Mesenchymal stem cell (in vitro differentiated cells and primary cell): ENCODE measurements around the gene CMC1.
A peak's percentile ranks its signal among the peaks of the same experiment; 100 is the strongest.

Experiments
- DNase-seq: peaks from one replicate; pipeline ENCODE4 v3.0.0-alpha.2; 2013
- H2AFZ ChIP-seq: one replicate; pipeline ENCODE4 v1.6.1; 2013; ENCODE audit warnings: low read depth, mild to moderate bottlenecking, control low read depth, inconsistent platforms, low read length, moderate library complexity
- H2AK5ac ChIP-seq: 2 replicates; pipeline ENCODE4 v1.6.1; 2013; ENCODE audit warnings: low read length, moderate library complexity, mild to moderate bottlenecking, inconsistent platforms; ENCODE audit not compliant: severe bottlenecking
- H2BK120ac ChIP-seq: one replicate; pipeline ENCODE4 v1.6.1; 2013; ENCODE audit warnings: low read depth, mild to moderate bottlenecking, inconsistent platforms, low read length, moderate library complexity
- H2BK12ac ChIP-seq, 2 experiments: one replicate each; pipeline ENCODE4 v1.6.1; 2013; ENCODE audit warnings: inconsistent platforms in 2 of 2, low read length in 2 of 2, mild to moderate bottlenecking in 2 of 2, moderate library complexity in 2 of 2, control low read depth in 1 of 2
- H2BK15ac ChIP-seq: one replicate; pipeline ENCODE4 v1.6.1; 2013; ENCODE audit warnings: mild to moderate bottlenecking, low read depth, inconsistent platforms; ENCODE audit not compliant: poor library complexity, severe bottlenecking
- H2BK5ac ChIP-seq: 2 replicates; pipeline ENCODE4 v1.6.1; 2013; ENCODE audit warnings: low read depth, mild to moderate bottlenecking, low read length, control low read depth, inconsistent platforms; ENCODE audit not compliant: poor library complexity, severe bottlenecking
- H3K14ac ChIP-seq, 2 experiments: one replicate each; pipeline ENCODE4 v1.6.1; 2013; ENCODE audit warnings: inconsistent platforms in 2 of 2, low read length in 2 of 2, control low read depth in 1 of 2, mild to moderate bottlenecking in 1 of 2, moderate library complexity in 1 of 2
- H3K18ac ChIP-seq, 2 experiments: one replicate each; pipeline ENCODE4 v1.6.1; 2013; ENCODE audit warnings: inconsistent platforms in 2 of 2, low read length in 2 of 2, control low read depth in 1 of 2, low read depth in 1 of 2, mild to moderate bottlenecking in 1 of 2
- H3K23ac ChIP-seq, 2 experiments: one replicate each; pipeline ENCODE4 v1.6.1; 2013; ENCODE audit warnings: inconsistent platforms in 2 of 2, low read length in 2 of 2, mild to moderate bottlenecking in 2 of 2, moderate library complexity in 2 of 2, control low read depth in 1 of 2
- H3K27ac ChIP-seq: 2 replicates; pipeline ENCODE4 v1.5.1; 2013; ENCODE audit warnings: mild to moderate bottlenecking, moderate library complexity, low read length, control low read depth, inconsistent platforms; ENCODE audit not compliant: poor library complexity, severe bottlenecking
- H3K27me3 ChIP-seq, 2 experiments: 2 replicates each; pipeline versions ENCODE4 v1.6.1 to v1.7.0; 2013; ENCODE audit warnings: low read length in 2 of 2, mild to moderate bottlenecking in 2 of 2, moderate library complexity in 2 of 2, control low read depth in 1 of 2, inconsistent platforms in 1 of 2; ENCODE audit not compliant: control insufficient read depth in 1 of 2, insufficient read depth in 1 of 2
- H3K36me3 ChIP-seq, 2 experiments: 2 replicates each; pipeline versions ENCODE4 v1.6.1 to v1.7.0; 2013; ENCODE audit warnings: low read length in 2 of 2, control low read depth in 1 of 2, inconsistent platforms in 1 of 2, low read depth in 1 of 2, mild to moderate bottlenecking in 1 of 2; ENCODE audit not compliant: insufficient read depth in 2 of 2, control insufficient read depth in 1 of 2
- H3K4ac ChIP-seq, 2 experiments: one replicate each; pipeline ENCODE4 v1.6.1; 2013; ENCODE audit warnings: inconsistent platforms in 2 of 2, low read length in 2 of 2, mild to moderate bottlenecking in 2 of 2, moderate library complexity in 2 of 2, control low read depth in 1 of 2, low read depth in 1 of 2
- H3K4me1 ChIP-seq: 2 replicates; pipeline ENCODE4 v1.6.1; 2013; ENCODE audit warnings: low read depth, low read length, control low read depth; ENCODE audit not compliant: control insufficient read depth, insufficient read depth
- H3K4me2 ChIP-seq: 2 replicates; pipeline ENCODE4 v1.6.1; 2013; ENCODE audit warnings: low read length, mild to moderate bottlenecking, inconsistent platforms; ENCODE audit not compliant: poor library complexity, severe bottlenecking
- H3K4me3 ChIP-seq, 2 experiments: 2 replicates each; pipeline versions ENCODE4 v1.5.1 to v1.7.0; 2013; ENCODE audit warnings: low read length in 2 of 2, mild to moderate bottlenecking in 2 of 2, control low read depth in 1 of 2, low read depth in 1 of 2; ENCODE audit not compliant: insufficient read depth in 1 of 2
- H3K79me1 ChIP-seq: replicated peaks from 2 replicates; pipeline ENCODE4 v1.6.1; 2013; ENCODE audit warnings: mild to moderate bottlenecking, control low read depth, low read length, inconsistent platforms; ENCODE audit not compliant: poor library complexity, severe bottlenecking
- H3K9ac ChIP-seq: 2 replicates; pipeline ENCODE4 v1.7.0; 2013; ENCODE audit warnings: mild to moderate bottlenecking, low read length, moderate library complexity
- H3K9me3 ChIP-seq: 2 replicates; pipeline ENCODE4 v1.7.0; 2013; ENCODE audit warnings: mild to moderate bottlenecking, low read length; ENCODE audit not compliant: control insufficient read depth
- H4K8ac ChIP-seq: one replicate; pipeline ENCODE4 v1.6.1; 2013; ENCODE audit warnings: inconsistent platforms, mild to moderate bottlenecking, low read length, moderate library complexity
- H4K91ac ChIP-seq: one replicate; pipeline ENCODE4 v1.6.1; 2013; ENCODE audit warnings: mild to moderate bottlenecking, low read length, inconsistent platforms
- WGBS: methylation state at CpG from one replicate; pipeline ENCODE4 v1.1.7; 2013; ENCODE audit warnings: mixed read lengths; 5-methylcytosine and 5-hydroxymethylcytosine counted together

The CMC1 gene

DNA sequence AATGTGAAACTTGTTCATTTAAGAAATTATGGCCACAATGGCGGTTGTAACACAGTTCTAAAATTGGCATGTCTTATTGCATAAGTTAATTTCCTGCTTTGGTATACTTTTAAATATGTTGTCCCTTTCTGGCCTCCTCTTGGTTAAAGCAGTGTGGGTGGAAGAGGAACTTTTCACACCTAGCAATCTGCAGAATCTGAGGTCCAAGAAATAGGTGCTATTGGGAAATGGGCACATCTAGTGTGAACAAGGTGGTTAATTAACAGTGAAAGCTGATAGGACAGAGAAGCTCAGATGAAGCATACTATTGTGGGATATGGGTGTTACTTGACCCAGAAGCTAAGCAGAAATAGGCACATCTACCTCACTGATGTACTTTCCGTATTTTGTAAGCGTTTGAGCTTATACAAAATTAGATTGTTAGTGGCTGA, 10.6 kb downstream of the CMC1 start:
- H2AFZ ChIP-seq: no peak overlapping the region
- H2BK15ac ChIP-seq: no peak overlapping the region
- no peak overlapping the region for H3K9ac ChIP-seq
- H3K36me3 ChIP-seq: peaks cover 0 to 2% of the 10 kb centered on the region in 2 experiments
- H2BK120ac ChIP-seq: no peak overlapping the region
- no peak overlapping the region for H2BK12ac ChIP-seq
- no peak overlapping the region for H3K4me3 ChIP-seq
- H4K91ac ChIP-seq: no peak overlapping the region
- no peak overlapping the region for H3K23ac ChIP-seq
- peaks cover 29% of the 10 kb centered on the region for H3K79me1 ChIP-seq
- H3K18ac ChIP-seq: peak overlapping the region in 1 of 2 experiments; percentile 6
- no peak overlapping the region for H3K4ac ChIP-seq
- H3K14ac ChIP-seq: no peak overlapping the region
- H3K27ac ChIP-seq: no peak overlapping the region
- H3K4me2 ChIP-seq: no peak overlapping the region
- no peaks in the 10 kb centered on the region for H3K27me3 ChIP-seq
- no peak overlapping the region for H4K8ac ChIP-seq
- H3K4me1 ChIP-seq: no peaks in the 10 kb centered on the region
- DNase-seq: no peak
- no peak overlapping the region for H2BK5ac ChIP-seq
- no peaks in the 10 kb centered on the region for H3K9me3 ChIP-seq
- no peak overlapping the region for H2AK5ac ChIP-seq
- WGBS: 96% methylated on average over 3 of the region's 3 CpGs

DNA sequence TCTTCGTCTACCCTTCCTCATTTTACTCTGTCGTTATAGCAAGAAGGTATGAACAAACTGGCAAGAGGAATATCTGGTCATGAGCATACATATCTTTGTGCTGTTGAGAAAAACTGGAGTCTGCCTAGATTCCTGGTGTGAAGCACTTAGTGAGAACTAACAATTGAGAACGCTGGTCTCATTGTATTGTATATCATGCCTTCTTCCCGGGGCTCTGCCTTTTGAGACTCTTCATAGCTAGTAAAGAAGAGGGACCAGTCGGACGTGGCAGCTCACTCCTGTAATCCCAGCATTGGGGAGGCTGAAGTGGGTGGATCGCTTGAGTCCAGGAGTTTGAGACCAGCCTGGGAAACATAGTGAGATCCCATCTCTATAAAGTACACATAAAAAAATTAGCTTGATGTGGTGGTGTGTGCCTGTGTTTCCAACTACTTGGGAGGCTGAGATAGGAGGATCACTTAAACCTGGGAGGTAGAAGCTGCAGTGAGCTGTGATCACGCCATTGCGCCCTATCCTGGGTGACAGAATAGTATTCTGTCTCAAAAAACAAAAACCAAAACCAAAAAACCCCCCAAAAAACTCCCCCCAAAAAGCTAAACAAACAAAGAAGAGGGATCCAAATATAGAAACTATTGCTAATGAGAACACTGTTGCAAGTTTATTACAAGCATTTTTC, 11.8 kb downstream of the CMC1 start:
- Histone ChIP-seq H3K4ac (no peak overlapping the region), H3K27me3 (no peaks in the 10 kb centered on the region), H3K4me2 (no peak overlapping the region), H3K4me1 (no peaks in the 10 kb centered on the region), H3K27ac (no peak overlapping the region), H2BK12ac (no peak overlapping the region), H3K4me3 (no peak overlapping the region), H2AK5ac (no peak overlapping the region), H3K79me1 (peaks cover 26% of the 10 kb centered on the region), H3K23ac (no peak overlapping the region), H3K9me3 (no peaks in the 10 kb centered on the region), H4K91ac (no peak overlapping the region), H2BK5ac (no peak overlapping the region), H2BK15ac (no peak overlapping the region), H3K14ac (no peak overlapping the region), H3K36me3 (peaks cover 0 to 2% of the 10 kb centered on the region in 2 experiments), H3K9ac (no peak overlapping the region), H3K18ac (no peak overlapping the region), H2BK120ac (no peak overlapping the region), H2AFZ (no peak overlapping the region), H4K8ac (no peak overlapping the region)
- no peak for DNase-seq
- WGBS: 77% methylated on average over 5 of the region's 9 CpGs

- no peak for DNase-seq
- no peak overlapping the region for H3K27ac ChIP-seq
- no peak overlapping the region for H2BK5ac ChIP-seq
- no peaks in the 10 kb centered on the region for H3K9me3 ChIP-seq
- no peak overlapping the region for H2BK120ac ChIP-seq
- no peak overlapping the region for H3K9ac ChIP-seq
- no peak overlapping the region for H3K4me2 ChIP-seq
- H2BK12ac ChIP-seq: no peak overlapping the region
- H3K23ac ChIP-seq: no peak overlapping the region
- H3K4me1 ChIP-seq: no peaks in the 10 kb centered on the region
- no peak overlapping the region for H2AFZ ChIP-seq
- no peak overlapping the region for H3K4me3 ChIP-seq
- no peaks in the 10 kb centered on the region for H3K27me3 ChIP-seq
- H4K91ac ChIP-seq: no peak overlapping the region
- H3K4ac ChIP-seq: no peak overlapping the region
- H4K8ac ChIP-seq: no peak overlapping the region
- no peak overlapping the region for H2BK15ac ChIP-seq
- H3K18ac ChIP-seq: no peak overlapping the region
- no peak overlapping the region for H3K14ac ChIP-seq
- peaks cover 6% of the 10 kb centered on the region for H3K79me1 ChIP-seq
- peaks cover 0 to 16% of the 10 kb centered on the region in 2 experiments for H3K36me3 ChIP-seq
- no peak overlapping the region for H2AK5ac ChIP-seq
Measured at GRCh38 chr3:28262001-28262400, 20.6 kb downstream of the CMC1 start.

GRCh38 chr3:28265641-28266040, 24.2 kb downstream of the CMC1 start:
- no peak overlapping the region for H3K4me2 ChIP-seq
- no peak overlapping the region for H2BK5ac ChIP-seq
- H3K27me3 ChIP-seq: no peaks in the 10 kb centered on the region
- no peaks in the 10 kb centered on the region for H3K9me3 ChIP-seq
- H2AFZ ChIP-seq: no peak overlapping the region
- no peak overlapping the region for H3K9ac ChIP-seq
- no peak overlapping the region for H3K23ac ChIP-seq
- H2AK5ac ChIP-seq: no peak overlapping the region
- no peaks in the 10 kb centered on the region for H3K4me1 ChIP-seq
- no peak overlapping the region for H2BK12ac ChIP-seq
- no peak for DNase-seq
- no peak overlapping the region for H3K4ac ChIP-seq
- H2BK120ac ChIP-seq: no peak overlapping the region
- no peak overlapping the region for H4K8ac ChIP-seq
- H3K27ac ChIP-seq: no peak overlapping the region
- no peak overlapping the region for H3K4me3 ChIP-seq
- no peak overlapping the region for H3K18ac ChIP-seq
- no peak overlapping the region for H3K14ac ChIP-seq
- H2BK15ac ChIP-seq: no peak overlapping the region
- peaks cover 3% of the 10 kb centered on the region for H3K79me1 ChIP-seq
- H4K91ac ChIP-seq: no peak overlapping the region
- peaks cover 0 to 27% of the 10 kb centered on the region in 2 experiments for H3K36me3 ChIP-seq
